ENCODE results near the gene NTRK2.
"Not testable (repeated sequence)": the region's sequence is repeated elsewhere in the genome, so short reads cannot be mapped to it uniquely, and the experiment has no call there.

NTRK2 gene

DNA sequence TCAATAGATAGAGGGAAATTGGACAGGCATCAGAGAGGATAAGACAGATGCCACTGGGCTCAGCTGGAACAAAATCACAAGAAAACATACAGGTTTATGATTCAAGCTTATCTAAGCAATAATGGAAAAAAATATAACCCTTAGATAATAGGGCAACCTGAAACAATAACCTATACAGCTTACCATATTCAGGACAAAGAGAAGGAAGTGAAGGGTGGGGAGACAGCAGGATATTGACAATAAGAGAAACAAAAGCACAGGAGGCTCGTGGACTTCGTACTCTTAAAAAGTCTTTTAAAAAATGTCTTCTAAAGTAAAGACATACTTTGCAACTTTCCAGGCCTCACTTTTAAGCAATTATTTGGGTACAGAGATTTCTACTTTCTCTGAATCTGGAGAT is 225.3 kb downstream of the NTRK2 start:
- H3K4me3 ChIP-seq (ENCODE audit: low read depth in 1 of 2, low read length in 2 of 2), result no peak overlapping the region
- H3K27ac ChIP-seq (ENCODE audit: low read length), result no peak overlapping the region
- H3K9me3 ChIP-seq (ENCODE audit: insufficient read depth, low read length, severe bottlenecking), result no peaks in the 10 kb centered on the region
- H3K27me3 ChIP-seq (ENCODE audit: insufficient read depth, low read length, poor library complexity), result no peaks in the 10 kb centered on the region
- H2AFZ ChIP-seq (ENCODE audit: low read depth, low read length), result no peak overlapping the region
- H4K20me1 ChIP-seq (ENCODE audit: insufficient read depth, low read length), result no peaks in the 10 kb centered on the region
- H3K79me2 ChIP-seq (ENCODE audit: insufficient read depth, low read length), result no peaks in the 10 kb centered on the region
- no peak for DNase-seq
- ATAC-seq (ENCODE audit: insufficient read depth, low read depth), result no peak
- H3K36me3 ChIP-seq (ENCODE audit: insufficient read depth, low read length), result no peaks in the 10 kb centered on the region
- no peak overlapping the region for H3K4me2 ChIP-seq (ENCODE audit: insufficient read depth, low read length)
- TF ChIP-seq, protein P1, sequence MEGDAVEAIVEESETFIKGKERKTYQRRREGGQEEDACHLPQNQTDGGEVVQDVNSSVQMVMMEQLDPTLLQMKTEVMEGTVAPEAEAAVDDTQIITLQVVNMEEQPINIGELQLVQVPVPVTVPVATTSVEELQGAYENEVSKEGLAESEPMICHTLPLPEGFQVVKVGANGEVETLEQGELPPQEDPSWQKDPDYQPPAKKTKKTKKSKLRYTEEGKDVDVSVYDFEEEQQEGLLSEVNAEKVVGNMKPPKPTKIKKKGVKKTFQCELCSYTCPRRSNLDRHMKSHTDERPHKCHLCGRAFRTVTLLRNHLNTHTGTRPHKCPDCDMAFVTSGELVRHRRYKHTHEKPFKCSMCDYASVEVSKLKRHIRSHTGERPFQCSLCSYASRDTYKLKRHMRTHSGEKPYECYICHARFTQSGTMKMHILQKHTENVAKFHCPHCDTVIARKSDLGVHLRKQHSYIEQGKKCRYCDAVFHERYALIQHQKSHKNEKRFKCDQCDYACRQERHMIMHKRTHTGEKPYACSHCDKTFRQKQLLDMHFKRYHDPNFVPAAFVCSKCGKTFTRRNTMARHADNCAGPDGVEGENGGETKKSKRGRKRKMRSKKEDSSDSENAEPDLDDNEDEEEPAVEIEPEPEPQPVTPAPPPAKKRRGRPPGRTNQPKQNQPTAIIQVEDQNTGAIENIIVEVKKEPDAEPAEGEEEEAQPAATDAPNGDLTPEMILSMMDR (IDR thresholded peaks at IDR 0.05; ENCODE audit: borderline replicate concordance, extremely low read depth, low read length, poor library complexity, severe bottlenecking), result no peak
- no peak for TF ChIP-seq EZH2 (IDR thresholded peaks at IDR 0.05; ENCODE audit: borderline replicate concordance, low read depth, low read length, severe bottlenecking)
- no peaks in the 10 kb centered on the region for H3K4me1 ChIP-seq (ENCODE audit: insufficient read depth, low read length)
- H3K9ac ChIP-seq (ENCODE audit: low read depth, low read length), result no peak overlapping the region

DNA sequence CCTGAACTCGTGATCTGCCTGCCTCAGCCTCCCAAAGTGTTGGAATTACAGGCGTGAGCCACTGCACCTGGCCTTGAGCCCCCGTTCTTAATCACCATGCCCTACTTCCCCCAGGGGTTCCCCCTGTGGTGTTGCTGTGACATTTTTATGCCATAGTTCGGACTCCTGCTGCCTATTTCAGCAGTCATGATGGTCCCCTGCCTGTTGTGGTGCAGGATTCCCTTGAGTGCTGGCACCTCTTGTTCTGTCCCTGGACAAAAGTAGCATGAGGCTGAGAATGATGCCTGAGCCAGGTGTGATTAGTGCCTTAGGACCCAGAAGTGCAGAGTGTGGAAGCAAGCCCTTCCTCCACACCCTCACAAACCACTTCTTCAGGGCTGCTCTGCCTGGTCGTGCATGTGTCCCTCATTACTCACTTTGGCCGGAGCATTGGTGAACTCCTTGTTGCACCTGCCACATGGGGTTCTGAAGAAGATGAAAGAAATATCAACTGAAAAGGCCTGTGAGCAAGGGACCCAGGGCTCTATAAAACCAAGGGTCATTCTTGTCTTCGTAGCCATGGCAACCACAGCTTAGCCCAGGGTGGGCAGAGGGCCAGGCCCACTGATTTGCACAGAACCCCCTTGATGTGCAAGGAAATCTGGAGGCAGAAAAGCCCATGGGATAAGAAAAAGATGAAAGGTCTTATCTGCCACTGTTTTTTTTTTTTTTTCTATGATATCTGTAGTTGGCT is 228.0 kb downstream of the NTRK2 start:
- Histone ChIP-seq H3K4me3 (ENCODE audit: low read depth in 1 of 2, low read length in 2 of 2) (no peak overlapping the region), H3K79me2 (ENCODE audit: insufficient read depth, low read length) (no peaks in the 10 kb centered on the region), H2AFZ (ENCODE audit: low read depth, low read length) (no peak overlapping the region), H4K20me1 (ENCODE audit: insufficient read depth, low read length) (no peaks in the 10 kb centered on the region), H3K27me3 (ENCODE audit: insufficient read depth, low read length, poor library complexity) (no peaks in the 10 kb centered on the region), H3K4me1 (ENCODE audit: insufficient read depth, low read length) (no peaks in the 10 kb centered on the region), H3K9ac (ENCODE audit: low read depth, low read length) (no peak overlapping the region), H3K36me3 (ENCODE audit: insufficient read depth, low read length) (no peaks in the 10 kb centered on the region), H3K4me2 (ENCODE audit: insufficient read depth, low read length) (no peak overlapping the region), H3K9me3 (ENCODE audit: insufficient read depth, low read length, severe bottlenecking) (no peaks in the 10 kb centered on the region), H3K27ac (ENCODE audit: low read length) (no peak overlapping the region)
- no peak for ATAC-seq (ENCODE audit: insufficient read depth, low read depth)
- no peak for TF ChIP-seq EZH2 (IDR thresholded peaks at IDR 0.05; ENCODE audit: borderline replicate concordance, low read depth, low read length, severe bottlenecking)
- TF ChIP-seq, protein P1 (IDR thresholded peaks at IDR 0.05; ENCODE audit: borderline replicate concordance, extremely low read depth, low read length, poor library complexity, severe bottlenecking), result no peak
- DNase-seq, result no peak

DNA sequence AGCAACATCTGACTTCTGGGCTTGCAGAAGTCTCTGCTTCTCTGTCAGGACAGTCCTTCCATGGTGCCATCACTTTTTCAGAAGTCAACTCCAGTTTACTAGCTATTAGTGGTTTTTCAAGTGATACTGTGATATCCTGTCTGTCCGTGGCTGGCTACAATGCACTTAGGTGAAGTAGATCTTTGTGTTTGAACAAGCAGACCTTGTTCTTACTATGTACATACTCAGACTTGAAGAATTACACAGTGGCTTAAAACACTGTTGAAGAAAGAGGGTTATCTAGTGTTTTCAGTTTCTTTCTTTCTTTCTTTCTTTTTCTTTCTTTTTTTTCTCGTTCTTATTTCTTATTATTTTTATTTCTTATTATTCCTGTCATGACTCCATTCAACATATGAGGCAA is 228.7 kb downstream of the NTRK2 start:
- Histone ChIP-seq H3K4me2 (ENCODE audit: insufficient read depth, low read length) (no peak overlapping the region), H3K36me3 (ENCODE audit: insufficient read depth, low read length) (no peaks in the 10 kb centered on the region), H3K27me3 (ENCODE audit: insufficient read depth, low read length, poor library complexity) (no peaks in the 10 kb centered on the region), H3K9me3 (ENCODE audit: insufficient read depth, low read length, severe bottlenecking) (no peaks in the 10 kb centered on the region), H3K79me2 (ENCODE audit: insufficient read depth, low read length) (no peaks in the 10 kb centered on the region), H3K27ac (ENCODE audit: low read length) (no peak overlapping the region), H2AFZ (ENCODE audit: low read depth, low read length) (no peak overlapping the region), H3K4me3 (ENCODE audit: low read depth in 1 of 2, low read length in 2 of 2) (no peak overlapping the region), H4K20me1 (ENCODE audit: insufficient read depth, low read length) (no peaks in the 10 kb centered on the region), H3K4me1 (ENCODE audit: insufficient read depth, low read length) (no peaks in the 10 kb centered on the region), H3K9ac (ENCODE audit: low read depth, low read length) (no peak overlapping the region)
- TF ChIP-seq EZH2 (IDR thresholded peaks at IDR 0.05; ENCODE audit: borderline replicate concordance, low read depth, low read length, severe bottlenecking), result no peak
- TF ChIP-seq, protein P1 (IDR thresholded peaks at IDR 0.05; ENCODE audit: borderline replicate concordance, extremely low read depth, low read length, poor library complexity, severe bottlenecking), result no peak
- no peak for DNase-seq
- no peak for ATAC-seq (ENCODE audit: insufficient read depth, low read depth)

DNA sequence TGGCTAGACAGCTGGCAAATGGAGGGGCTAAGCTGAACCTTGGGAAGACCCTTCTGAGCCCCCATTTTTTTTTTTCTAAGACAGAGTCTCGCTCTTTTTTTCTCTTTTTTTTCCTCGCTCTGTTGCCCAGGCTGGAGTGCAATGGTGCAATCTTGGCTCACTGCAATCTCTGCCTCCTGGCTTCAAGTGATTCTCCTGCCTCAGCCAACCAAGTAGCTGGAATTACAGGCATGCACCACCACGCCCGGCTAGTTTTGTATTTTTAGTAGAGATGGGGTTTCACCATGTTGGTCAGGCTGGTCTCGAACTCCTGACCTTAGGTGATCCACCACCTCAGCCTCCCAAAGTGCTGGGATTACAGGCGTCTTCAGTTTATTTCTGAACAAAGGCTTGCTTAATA is 229.1 kb downstream of the NTRK2 start:
- not testable (repeated sequence) for H3K4me3 ChIP-seq (ENCODE audit: low read depth in 1 of 2, low read length in 2 of 2); H3K9me3 ChIP-seq (ENCODE audit: insufficient read depth, low read length, severe bottlenecking); H3K36me3 ChIP-seq (ENCODE audit: insufficient read depth, low read length); H4K20me1 ChIP-seq (ENCODE audit: insufficient read depth, low read length); H3K79me2 ChIP-seq (ENCODE audit: insufficient read depth, low read length); H3K27ac ChIP-seq (ENCODE audit: low read length); H3K27me3 ChIP-seq (ENCODE audit: insufficient read depth, low read length, poor library complexity); H3K9ac ChIP-seq (ENCODE audit: low read depth, low read length); H2AFZ ChIP-seq (ENCODE audit: low read depth, low read length); DNase-seq; H3K4me2 ChIP-seq (ENCODE audit: insufficient read depth, low read length); ATAC-seq (ENCODE audit: insufficient read depth, low read depth); H3K4me1 ChIP-seq (ENCODE audit: insufficient read depth, low read length)
